ENCODE results near the gene RPP25.

RPP25 gene

DNA sequence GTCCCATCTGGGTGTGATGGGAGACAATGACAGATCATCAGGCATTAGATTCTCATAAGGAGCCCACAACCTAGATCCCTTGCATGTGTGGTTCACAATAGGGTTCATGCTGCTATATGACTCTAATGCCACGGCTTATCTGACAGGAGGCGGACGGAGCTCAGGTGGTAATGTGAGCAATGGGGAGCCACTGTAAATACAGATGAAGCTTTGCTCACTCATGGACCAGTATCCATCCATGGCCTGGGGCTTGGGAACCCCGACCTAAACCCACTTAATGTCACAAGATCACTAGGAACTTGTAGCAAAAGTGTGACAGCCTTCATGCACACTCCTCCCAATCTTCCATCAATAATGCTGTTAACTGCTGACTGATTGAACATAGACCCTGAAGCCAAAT lies 47.9 kb downstream of the RPP25 start:
- TF ChIP-seq, protein P1, sequence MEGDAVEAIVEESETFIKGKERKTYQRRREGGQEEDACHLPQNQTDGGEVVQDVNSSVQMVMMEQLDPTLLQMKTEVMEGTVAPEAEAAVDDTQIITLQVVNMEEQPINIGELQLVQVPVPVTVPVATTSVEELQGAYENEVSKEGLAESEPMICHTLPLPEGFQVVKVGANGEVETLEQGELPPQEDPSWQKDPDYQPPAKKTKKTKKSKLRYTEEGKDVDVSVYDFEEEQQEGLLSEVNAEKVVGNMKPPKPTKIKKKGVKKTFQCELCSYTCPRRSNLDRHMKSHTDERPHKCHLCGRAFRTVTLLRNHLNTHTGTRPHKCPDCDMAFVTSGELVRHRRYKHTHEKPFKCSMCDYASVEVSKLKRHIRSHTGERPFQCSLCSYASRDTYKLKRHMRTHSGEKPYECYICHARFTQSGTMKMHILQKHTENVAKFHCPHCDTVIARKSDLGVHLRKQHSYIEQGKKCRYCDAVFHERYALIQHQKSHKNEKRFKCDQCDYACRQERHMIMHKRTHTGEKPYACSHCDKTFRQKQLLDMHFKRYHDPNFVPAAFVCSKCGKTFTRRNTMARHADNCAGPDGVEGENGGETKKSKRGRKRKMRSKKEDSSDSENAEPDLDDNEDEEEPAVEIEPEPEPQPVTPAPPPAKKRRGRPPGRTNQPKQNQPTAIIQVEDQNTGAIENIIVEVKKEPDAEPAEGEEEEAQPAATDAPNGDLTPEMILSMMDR (IDR thresholded peaks at IDR 0.05; ENCODE audit: low read depth, low read length) = no peak

DNA sequence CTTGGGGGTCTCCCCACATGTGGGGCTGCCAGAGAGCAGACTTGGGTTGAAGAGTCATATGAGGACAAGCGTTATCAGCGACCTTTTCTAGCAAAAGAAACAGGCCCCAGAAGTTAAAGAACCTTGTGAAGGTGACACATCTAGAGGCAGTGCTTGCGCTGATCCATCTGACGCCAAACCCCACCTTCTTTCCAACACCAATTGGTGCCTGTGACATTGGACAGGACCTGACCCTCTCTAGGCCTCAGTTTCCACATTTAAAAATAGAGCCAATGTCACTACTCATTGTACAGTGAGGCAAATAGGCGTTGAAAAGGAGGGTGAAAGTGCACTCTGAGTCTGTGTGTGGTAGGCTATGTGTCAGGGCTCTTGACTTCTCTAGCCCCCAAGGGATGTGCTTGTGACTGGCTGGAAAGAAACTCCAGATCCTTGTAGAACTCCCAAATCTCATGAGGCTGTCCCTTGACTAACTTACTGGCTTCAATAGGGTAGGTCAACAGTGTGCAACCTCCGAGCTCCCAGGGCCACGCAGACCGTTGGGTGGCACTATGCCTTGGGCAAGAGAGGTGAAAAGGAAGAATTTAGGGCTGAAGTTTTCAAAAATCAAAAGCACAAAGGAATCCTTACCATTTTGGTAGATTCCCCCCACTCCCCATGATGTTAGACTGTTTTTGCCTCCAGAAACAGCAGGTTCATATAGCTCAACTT lies 49.3 kb downstream of the RPP25 start:
- H3K4me3 ChIP-seq (replicated peaks in 1 of 2; ENCODE audit: low read depth in 2 of 2, low read length in 2 of 2) = peak overlapping the region; percentile 85 to 88
- TF ChIP-seq, protein P1 (IDR thresholded peaks at IDR 0.05; ENCODE audit: low read depth, low read length) = no peak
- peak in 1 of 2 donors; percentile 17 for DNase-seq (ENCODE audit: low read depth in 2 of 2)

More for the DNA sequence above, 47.9 kb downstream of the RPP25 start:
- no peak for DNase-seq (ENCODE audit: low read depth in 2 of 2)
- H3K4me3 ChIP-seq (replicated peaks in 1 of 2; ENCODE audit: low read depth in 2 of 2, low read length in 2 of 2) = no peak overlapping the region

DNA sequence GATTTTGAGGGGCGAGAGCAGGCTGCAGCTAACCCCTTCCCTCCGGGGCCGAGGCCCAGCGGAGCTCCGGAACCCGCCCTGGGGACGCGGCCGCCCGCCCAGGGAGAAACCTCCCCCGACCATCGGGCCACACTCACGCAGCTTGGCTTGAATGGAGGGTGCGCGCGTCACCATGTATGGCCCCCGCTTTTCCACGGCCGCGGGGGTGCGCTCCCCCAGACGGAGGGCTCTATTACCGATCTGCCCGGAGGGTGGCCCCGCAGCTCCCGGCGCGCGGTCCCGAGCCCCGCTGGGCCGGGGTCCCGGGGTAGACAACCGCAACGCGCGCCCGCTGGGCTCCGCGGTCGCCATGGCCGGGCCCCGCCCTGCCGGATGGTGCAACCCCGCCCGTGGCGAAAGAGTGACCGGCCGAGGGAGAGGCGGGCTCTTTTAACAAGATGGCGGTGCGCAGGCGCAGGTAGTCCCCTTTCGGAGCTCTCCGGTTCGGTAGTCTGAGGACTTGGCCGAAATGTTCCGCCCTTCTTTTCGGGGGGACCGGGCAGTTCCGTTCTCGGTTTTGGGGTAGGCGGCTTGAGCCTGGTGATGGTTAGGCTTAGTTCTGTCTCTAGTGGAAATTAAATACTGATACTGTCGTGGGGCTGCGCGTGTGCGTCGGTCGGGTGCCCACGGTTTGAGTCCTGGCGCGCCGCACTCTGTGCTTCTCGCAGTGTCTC lies 50.0 kb downstream of the RPP25 start, which contains the start of gene FAM219B:
Gene FAM219B, minus strand, starts transcription at position 402 of the 713 bp plus-strand sequence. Its CDS starts 51 bp downstream, at position 351.
- peak within 1 kb of the TSS; percentile 85 to 88 for H3K4me3 ChIP-seq (replicated peaks in 1 of 2; ENCODE audit: low read depth in 2 of 2, low read length in 2 of 2)
- TF ChIP-seq, protein P1 (IDR thresholded peaks at IDR 0.05; ENCODE audit: low read depth, low read length) = no peak
- DNase-seq (ENCODE audit: low read depth in 2 of 2) = peak; percentile 88 to 89

DNA sequence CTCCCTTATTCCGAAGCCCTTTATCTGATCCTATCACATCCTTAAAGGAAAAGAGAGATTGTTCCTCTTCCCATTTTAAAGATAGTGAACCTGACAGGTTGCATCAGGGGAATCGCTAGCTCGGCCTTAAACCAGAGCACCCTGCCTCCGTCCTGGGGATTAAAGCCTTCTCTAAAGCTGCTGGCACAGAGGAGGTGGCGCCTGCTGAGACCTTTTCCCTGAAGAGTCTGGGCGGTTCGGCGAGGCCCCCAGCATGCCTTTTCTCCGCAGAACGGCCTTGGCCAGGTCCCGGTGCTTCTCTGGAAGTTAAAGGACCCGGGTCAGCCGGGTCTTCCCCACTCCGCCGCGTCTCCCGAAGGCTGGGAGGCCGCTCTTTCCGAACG lies 50.5 kb downstream of the RPP25 start:
- peak overlapping the region; percentile 85 to 88 for H3K4me3 ChIP-seq (replicated peaks in 1 of 2; ENCODE audit: low read depth in 2 of 2, low read length in 2 of 2)
- DNase-seq (ENCODE audit: low read depth in 2 of 2) = peak; percentile 24 to 28
- TF ChIP-seq, protein P1 (IDR thresholded peaks at IDR 0.05; ENCODE audit: low read depth, low read length) = no peak
